ENCODE measurements around the gene CCDC190. TPM values are rescaled to one million over a fixed set of nuclear protein-coding genes. Genes with fewer than 3 reads are reported as not detected.

CCDC190 gene
- total and polyA plus RNA-seq, 2 experiments from 2014 or later, result not detected

DNA sequence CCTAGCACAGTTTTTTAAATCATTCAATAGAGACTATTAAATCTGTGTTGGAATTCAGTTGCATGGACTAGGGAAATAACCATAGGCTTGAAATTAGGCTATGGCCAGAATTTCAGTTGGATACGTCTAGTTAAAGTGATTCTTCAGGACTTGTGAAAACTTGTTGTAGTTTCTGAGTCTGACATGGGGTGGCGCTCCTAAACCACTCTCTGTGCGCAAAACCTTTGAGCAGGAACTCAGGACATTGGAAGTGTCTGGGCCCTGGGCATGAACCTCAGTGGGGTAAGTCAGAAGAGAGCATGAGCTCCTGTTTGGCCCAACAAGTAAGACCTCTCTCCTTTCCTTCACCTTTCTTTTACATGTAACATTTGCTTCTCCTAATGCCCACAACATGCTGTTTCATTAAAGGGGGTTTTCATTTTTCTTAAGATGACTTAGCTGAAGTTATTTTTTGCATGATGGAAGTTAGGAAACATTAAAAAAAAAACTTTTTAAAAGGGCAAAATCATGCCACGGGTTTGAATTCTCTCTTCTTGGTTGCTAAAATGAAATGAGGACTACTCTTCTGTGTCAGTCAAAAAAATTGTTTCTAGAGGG, 17.1 kb upstream of the CCDC190 start:
- H3K4me1 ChIP-seq (ENCODE audit: insufficient read depth), result peaks cover 24% of the 10 kb centered on the region
- no peak overlapping the region for H3K27ac ChIP-seq
- no peak overlapping the region for H3K9ac ChIP-seq
- TF ChIP-seq EZH2 (IDR thresholded peaks at IDR 0.05; ENCODE audit: insufficient read depth, poor library complexity, severe bottlenecking) (no peak), EZH2phosphoT487 (IDR thresholded peaks at IDR 0.05; ENCODE audit: insufficient read depth, low read depth) (no peak)
- WGBS, 2 experiments (ENCODE audit: low coverage in 1 of 2, low lambda C conversion rate in 2 of 2, missing lambda C conversion rate in 2 of 2), result 14 to 15% methylated on average over 4 of the region's 4 CpGs
- no peaks in the 10 kb centered on the region for H3K9me3 ChIP-seq (ENCODE audit: low read depth)
- peak; percentile 82 for DNase-seq
- peaks cover 11% of the 10 kb centered on the region; the same call in 1 of the 2 replicates for H3F3A ChIP-seq (ENCODE audit: insufficient read depth)
- no peak overlapping the region for H3K4me3 ChIP-seq
- H3K4me2 ChIP-seq (ENCODE audit: unreplicated experiment), result no peak overlapping the region
- no peaks in the 10 kb centered on the region for H3K27me3 ChIP-seq (replicated peaks; ENCODE audit: insufficient read depth)
- no peaks in the 10 kb centered on the region for H3K9me2 ChIP-seq (ENCODE audit: insufficient read depth)
- no peak overlapping the region for H2AFZ ChIP-seq
- H4K20me1 ChIP-seq (ENCODE audit: insufficient read depth), result no peaks in the 10 kb centered on the region
- in situ Hi-C loops (cut with MboI), result no loop called here
- H3K79me2 ChIP-seq (ENCODE audit: insufficient read depth), result no peaks in the 10 kb centered on the region
- H3K36me3 ChIP-seq (ENCODE audit: low read depth), result no peaks in the 10 kb centered on the region

DNA sequence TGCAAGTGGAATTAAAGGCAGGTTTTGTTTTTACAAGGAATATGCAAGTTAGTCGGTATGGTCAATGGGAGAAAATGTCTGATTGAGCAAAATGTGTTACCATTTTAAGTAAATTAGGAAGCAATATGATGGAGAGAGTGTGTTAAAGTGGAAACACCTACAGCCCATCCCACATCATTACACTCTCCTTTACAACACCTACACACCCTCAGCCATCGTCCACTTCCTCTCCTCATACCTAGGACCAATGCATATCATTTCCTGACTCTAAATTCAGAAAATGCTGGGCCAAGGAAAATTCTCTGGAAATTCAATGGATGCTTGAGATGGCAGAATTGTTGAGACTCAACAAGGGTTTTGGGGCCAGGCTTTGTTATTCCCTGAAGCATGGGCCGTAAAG, 16.4 kb upstream of the CCDC190 start:
- Histone ChIP-seq H3K4me1 (ENCODE audit: insufficient read depth) (peaks cover 23% of the 10 kb centered on the region), H3K9me3 (ENCODE audit: low read depth) (no peaks in the 10 kb centered on the region), H3K9ac (no peak overlapping the region), H4K20me1 (ENCODE audit: insufficient read depth) (no peaks in the 10 kb centered on the region), H3K27ac (no peak overlapping the region), H3K9me2 (ENCODE audit: insufficient read depth) (no peaks in the 10 kb centered on the region), H3K36me3 (ENCODE audit: low read depth) (peaks cover under 1% of the 10 kb centered on the region; the same call in 1 of the 2 replicates), H3K4me3 (no peak overlapping the region), H3F3A (ENCODE audit: insufficient read depth) (peaks cover 14% of the 10 kb centered on the region; the same call in 1 of the 2 replicates), H3K79me2 (ENCODE audit: insufficient read depth) (no peaks in the 10 kb centered on the region), H3K4me2 (ENCODE audit: unreplicated experiment) (no peak overlapping the region), H3K27me3 (replicated peaks; ENCODE audit: insufficient read depth) (no peaks in the 10 kb centered on the region), H2AFZ (no peak overlapping the region)
- no peak for DNase-seq
- in situ Hi-C loops (cut with MboI), result no loop called here
- TF ChIP-seq EZH2 (IDR thresholded peaks at IDR 0.05; ENCODE audit: insufficient read depth, poor library complexity, severe bottlenecking), result no peak
- TF ChIP-seq EZH2phosphoT487 (IDR thresholded peaks at IDR 0.05; ENCODE audit: insufficient read depth, low read depth), result no peak
- 80 to 81% methylated on average over 3 of the region's 3 CpGs for WGBS, 2 experiments (ENCODE audit: low coverage in 1 of 2, low lambda C conversion rate in 2 of 2, missing lambda C conversion rate in 2 of 2)

DNA sequence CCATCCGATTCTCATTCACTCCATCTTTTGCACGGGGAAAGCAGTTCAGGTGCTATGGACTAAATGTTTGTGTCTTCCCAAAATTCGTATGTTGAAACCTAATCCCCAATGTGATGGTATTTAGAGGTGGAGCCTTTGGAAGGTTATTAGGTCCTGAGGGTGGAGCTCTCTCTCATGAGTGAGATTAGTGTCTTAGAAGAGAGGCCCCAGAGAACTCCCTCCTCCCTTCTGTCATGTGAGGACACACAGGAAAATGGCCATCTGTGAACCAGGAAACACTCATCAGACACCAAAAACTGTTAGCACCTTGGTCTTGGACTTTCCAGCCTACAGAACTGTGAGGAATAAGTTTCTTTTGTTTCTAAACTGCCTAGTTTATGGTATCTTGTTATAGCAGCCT, 15.8 kb upstream of the CCDC190 start:
- H3K4me1 ChIP-seq (ENCODE audit: insufficient read depth), result peaks cover 19% of the 10 kb centered on the region
- peaks cover 5% of the 10 kb centered on the region; the same call in 1 of the 2 replicates for H3K36me3 ChIP-seq (ENCODE audit: low read depth)
- H2AFZ ChIP-seq, result peak overlapping the region; percentile 4; the same call in 1 of the 2 replicates
- no peaks in the 10 kb centered on the region for H3K27me3 ChIP-seq (replicated peaks; ENCODE audit: insufficient read depth)
- TF ChIP-seq EZH2 (IDR thresholded peaks at IDR 0.05; ENCODE audit: insufficient read depth, poor library complexity, severe bottlenecking) (no peak), EZH2phosphoT487 (IDR thresholded peaks at IDR 0.05; ENCODE audit: insufficient read depth, low read depth) (no peak)
- WGBS, 2 experiments (ENCODE audit: low coverage in 1 of 2, low lambda C conversion rate in 2 of 2, missing lambda C conversion rate in 2 of 2), result 54 to 59% methylated on average over 3 of the region's 3 CpGs
- in situ Hi-C loops (cut with MboI), result no loop called here
- H3K79me2 ChIP-seq (ENCODE audit: insufficient read depth), result no peaks in the 10 kb centered on the region
- no peaks in the 10 kb centered on the region for H3K9me3 ChIP-seq (ENCODE audit: low read depth)
- no peak overlapping the region for H3K27ac ChIP-seq
- no peak overlapping the region for H3K9ac ChIP-seq
- H3K9me2 ChIP-seq (ENCODE audit: insufficient read depth), result no peaks in the 10 kb centered on the region
- no peak for DNase-seq
- no peaks in the 10 kb centered on the region for H4K20me1 ChIP-seq (ENCODE audit: insufficient read depth)
- H3K4me2 ChIP-seq (ENCODE audit: unreplicated experiment), result no peak overlapping the region
- H3K4me3 ChIP-seq, result no peak overlapping the region
- H3F3A ChIP-seq (ENCODE audit: insufficient read depth), result peaks cover 14% of the 10 kb centered on the region; the same call in 1 of the 2 replicates

DNA sequence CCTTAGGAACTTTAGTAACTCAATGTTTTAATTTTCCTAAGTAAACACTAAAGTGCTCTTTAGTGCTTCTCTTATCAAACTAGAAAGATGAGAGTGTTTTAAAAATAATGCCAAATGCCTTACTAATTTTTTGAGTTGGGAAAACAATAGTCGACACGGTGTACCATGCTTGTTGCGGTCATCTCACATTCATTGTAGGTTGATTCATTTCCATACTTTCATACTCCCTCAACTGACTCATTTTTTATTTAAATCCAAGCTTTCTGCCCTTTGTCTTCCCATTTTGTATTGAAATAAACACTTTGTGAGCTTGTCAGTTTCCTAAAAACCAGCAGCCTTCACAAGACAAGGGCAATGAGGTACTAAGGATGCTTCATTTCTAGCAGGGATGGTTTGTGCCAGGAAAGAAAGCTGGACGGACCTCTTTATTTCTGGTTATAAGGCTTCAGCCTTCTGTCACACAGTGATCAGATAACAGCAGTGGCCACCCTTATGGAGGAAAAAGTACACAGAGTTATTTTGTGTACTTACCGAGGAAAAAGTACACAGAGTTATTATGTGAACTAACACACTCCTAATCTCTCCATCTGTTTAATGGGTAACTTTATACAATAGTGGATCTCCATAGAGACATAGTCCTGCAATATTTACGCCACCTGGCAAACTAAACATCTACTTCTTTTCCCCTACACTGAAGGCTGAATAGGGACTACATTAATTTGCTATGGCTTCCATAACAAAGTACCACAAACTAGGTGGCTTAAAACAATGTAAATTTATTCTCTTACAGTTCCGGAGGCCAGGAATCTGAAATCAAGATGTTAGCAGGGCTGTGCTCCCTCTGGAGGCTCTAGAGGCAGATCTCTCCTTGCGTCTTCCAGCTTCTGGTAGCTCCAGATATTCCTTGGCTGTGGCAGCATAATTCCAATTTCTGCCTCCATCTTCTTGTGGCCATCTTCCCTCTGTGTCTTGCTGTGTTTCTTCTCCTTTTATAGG, 13.0 kb upstream of the CCDC190 start:
- H3K36me3 ChIP-seq (ENCODE audit: low read depth), result peaks cover 5% of the 10 kb centered on the region; the same call in 1 of the 2 replicates
- peaks cover 19% of the 10 kb centered on the region for H3K4me1 ChIP-seq (ENCODE audit: insufficient read depth)
- H3K9me2 ChIP-seq (ENCODE audit: insufficient read depth), result no peaks in the 10 kb centered on the region
- in situ Hi-C loops (cut with MboI), result loop anchor here (5.0 kb wide), 1 partner anchor 303 kb away; no protein-coding TSS in a partner anchor
- H3K27me3 ChIP-seq (replicated peaks; ENCODE audit: insufficient read depth), result no peaks in the 10 kb centered on the region
- 52 to 53% methylated on average over 8 of the region's 8 CpGs for WGBS, 2 experiments (ENCODE audit: low coverage in 1 of 2, low lambda C conversion rate in 2 of 2, missing lambda C conversion rate in 2 of 2)
- TF ChIP-seq EZH2phosphoT487 (IDR thresholded peaks at IDR 0.05; ENCODE audit: insufficient read depth, low read depth) (no peak), EZH2 (IDR thresholded peaks at IDR 0.05; ENCODE audit: insufficient read depth, poor library complexity, severe bottlenecking) (no peak)
- no peaks in the 10 kb centered on the region for H3K9me3 ChIP-seq (ENCODE audit: low read depth)
- H3K79me2 ChIP-seq (ENCODE audit: insufficient read depth), result no peaks in the 10 kb centered on the region
- H3K27ac ChIP-seq, result peak overlapping the region; percentile 62
- H3K4me2 ChIP-seq (ENCODE audit: unreplicated experiment), result peak overlapping the region; percentile 29
- peak overlapping the region; percentile 47 for H2AFZ ChIP-seq
- DNase-seq, result peak; percentile 79
- peak overlapping the region; percentile 32; the same call in 1 of the 2 replicates for H3K9ac ChIP-seq
- H3K4me3 ChIP-seq, result no peak overlapping the region
- no peaks in the 10 kb centered on the region for H4K20me1 ChIP-seq (ENCODE audit: insufficient read depth)
- peaks cover 14% of the 10 kb centered on the region; the same call in 1 of the 2 replicates for H3F3A ChIP-seq (ENCODE audit: insufficient read depth)

Measured in GM23248 (cell line).